Measurements from ENCODE around the gene KRT7. TPM values are rescaled to one million over a fixed set of nuclear protein-coding genes. Genes with fewer than 3 reads are reported as not detected.
A peak's percentile ranks its signal among the peaks of the same experiment; 100 is the strongest.

KRT7 gene
- total RNA-seq, 1 donor from 2014 or later, result 153 TPM

GRCh38 chr12:52205612-52206303, 27.3 kb upstream of the KRT7 start:
- no peak for DNase-seq (ENCODE audit: low spot score in 2 of 2)
- H3K4me3 ChIP-seq, result no peak overlapping the region
- intact Hi-C loops (cut with DNase I), result no loop called here
- no peak for TF ChIP-seq CTCF (IDR thresholded peaks at IDR 0.05)
- H3K27ac ChIP-seq, result no peak overlapping the region
- H3K4me1 ChIP-seq, result peaks cover 0 to 15% of the 10 kb centered on the region in 2 donors
- no peaks in the 10 kb centered on the region for H3K9me3 ChIP-seq
- H3K36me3 ChIP-seq, result no peaks in the 10 kb centered on the region
- no peaks in the 10 kb centered on the region for H3K27me3 ChIP-seq

GRCh38 chr12:52206304-52207040, 26.6 kb upstream of the KRT7 start:
- Histone ChIP-seq H3K27ac (no peak overlapping the region), H3K4me1 (peaks cover 0 to 15% of the 10 kb centered on the region in 2 donors), H3K36me3 (no peaks in the 10 kb centered on the region), H3K27me3 (no peaks in the 10 kb centered on the region), H3K9me3 (no peaks in the 10 kb centered on the region), H3K4me3 (no peak overlapping the region)
- no peak for DNase-seq (ENCODE audit: low spot score in 2 of 2)
- intact Hi-C loops (cut with DNase I), result no loop called here
- TF ChIP-seq CTCF (IDR thresholded peaks at IDR 0.05), result no peak

- Histone ChIP-seq H3K9me3 (no peaks in the 10 kb centered on the region), H3K36me3 (no peaks in the 10 kb centered on the region), H3K27me3 (no peaks in the 10 kb centered on the region), H3K4me1 (peaks cover 0 to 15% of the 10 kb centered on the region in 2 donors), H3K4me3 (no peak overlapping the region), H3K27ac (no peak overlapping the region)
- intact Hi-C loops (cut with DNase I), result no loop called here
- DNase-seq (ENCODE audit: low spot score in 2 of 2), result peak in 1 of 2 donors; percentile 5
- TF ChIP-seq CTCF (IDR thresholded peaks at IDR 0.05), result no peak
Observed at GRCh38 chr12:52207106-52207505, 25.9 kb upstream of the KRT7 start.

GRCh38 chr12:52207895-52208294, 25.1 kb upstream of the KRT7 start:
- DNase-seq (ENCODE audit: low spot score in 2 of 2), result peak in 1 of 2 donors; percentile 62
- no peaks in the 10 kb centered on the region for H3K36me3 ChIP-seq
- no peak for TF ChIP-seq CTCF (IDR thresholded peaks at IDR 0.05)
- H3K4me1 ChIP-seq, result peaks cover 0 to 9% of the 10 kb centered on the region in 2 donors
- no peak overlapping the region for H3K4me3 ChIP-seq
- H3K27ac ChIP-seq, result no peak overlapping the region
- no peaks in the 10 kb centered on the region for H3K9me3 ChIP-seq
- no peaks in the 10 kb centered on the region for H3K27me3 ChIP-seq
- intact Hi-C loops (cut with DNase I), result no loop called here

DNA sequence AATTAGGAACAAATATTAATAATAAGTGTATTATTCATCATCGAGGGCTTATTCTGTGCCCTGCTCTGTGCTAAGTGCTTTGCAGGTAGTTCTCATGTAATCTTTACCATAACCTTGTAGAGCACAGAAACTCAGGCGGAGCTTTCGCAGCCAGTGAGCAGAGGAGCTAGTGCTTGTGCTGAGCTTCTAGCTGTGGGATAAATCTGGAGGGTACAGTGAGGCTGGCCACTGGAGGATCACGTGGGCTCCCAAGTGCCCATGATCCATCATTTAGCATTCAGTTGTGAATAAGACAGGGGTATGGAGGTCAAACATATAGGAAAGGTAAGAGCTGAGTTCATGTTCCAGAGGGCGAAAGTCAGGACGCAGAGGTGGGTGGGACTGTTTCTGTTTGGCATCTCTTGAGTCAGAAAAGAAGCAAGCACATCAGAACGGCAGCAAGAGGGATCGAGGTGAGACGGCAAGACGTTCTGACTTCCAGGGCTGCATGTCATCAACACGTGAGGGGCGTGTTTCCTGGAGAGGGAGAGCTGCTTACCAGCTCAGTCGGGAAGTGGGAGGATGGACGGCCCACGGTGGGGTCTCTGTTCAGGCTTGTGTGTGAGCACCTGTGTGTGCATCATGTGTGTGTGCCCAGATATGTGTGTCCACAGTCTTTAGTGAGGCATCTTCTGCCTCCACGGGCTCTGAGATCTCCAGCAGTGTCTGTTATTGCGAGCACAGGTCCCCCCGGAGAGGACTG, 24.4 kb upstream of the KRT7 start:
- H3K9me3 ChIP-seq, result no peaks in the 10 kb centered on the region
- no peak overlapping the region for H3K27ac ChIP-seq
- H3K36me3 ChIP-seq, result no peaks in the 10 kb centered on the region
- TF ChIP-seq CTCF (IDR thresholded peaks at IDR 0.05), result no peak
- intact Hi-C loops (cut with DNase I), result no loop called here
- H3K4me3 ChIP-seq, result no peak overlapping the region
- no peaks in the 10 kb centered on the region for H3K27me3 ChIP-seq
- peak in 1 of 2 donors; percentile 5 for DNase-seq (ENCODE audit: low spot score in 2 of 2)
- peaks cover 0 to 9% of the 10 kb centered on the region in 2 donors for H3K4me1 ChIP-seq

Data from ascending aorta (tissue), 2 donors.